ENCODE measurements around the gene AOPEP. TPM values are rescaled to one million over a fixed set of nuclear protein-coding genes. Genes with fewer than 3 reads are reported as not detected.

Gene AOPEP
- total RNA-seq, 1 experiment from 2014 or later: 39.6 TPM

- H3K27ac ChIP-seq: no peak overlapping the region
- H3K4me1 ChIP-seq (replicated peaks): peaks cover 21% of the 10 kb centered on the region
These were observed 306.3 kb downstream of the AOPEP start for GRCh38 chr9:95032580-95033341.

GRCh38 chr9:95035846-95036245 lies 309.3 kb downstream of the AOPEP start:
- H3K4me3 ChIP-seq: no peak overlapping the region
- peaks cover 29% of the 10 kb centered on the region for H3K4me1 ChIP-seq (replicated peaks)
- peak overlapping the region; percentile 31; the same call in 1 of the 2 replicates for H3K27ac ChIP-seq
- peak; percentile 54 to 56 for DNase-seq (ENCODE audit: low read depth in 1 of 2, low spot score in 2 of 2)
- H3K27me3 ChIP-seq (replicated peaks): no peaks in the 10 kb centered on the region
- no peaks in the 10 kb centered on the region for H3K9me3 ChIP-seq (replicated peaks)
- H3K36me3 ChIP-seq: peaks cover 46% of the 10 kb centered on the region

More at GRCh38 chr9:95032580-95033341, 306.3 kb downstream of the AOPEP start:
- DNase-seq (ENCODE audit: low read depth in 1 of 2, low spot score in 2 of 2): no peak
- no peak overlapping the region for H3K4me3 ChIP-seq
- no peaks in the 10 kb centered on the region for H3K9me3 ChIP-seq (replicated peaks)
- peaks cover 40% of the 10 kb centered on the region for H3K36me3 ChIP-seq
- H3K27me3 ChIP-seq (replicated peaks): no peaks in the 10 kb centered on the region

- Histone ChIP-seq H3K4me1 (replicated peaks) (peaks cover 29% of the 10 kb centered on the region), H3K27me3 (replicated peaks) (no peaks in the 10 kb centered on the region), H3K4me3 (no peak overlapping the region), H3K9me3 (replicated peaks) (no peaks in the 10 kb centered on the region), H3K36me3 (peaks cover 44% of the 10 kb centered on the region), H3K27ac (no peak overlapping the region; the same call in 1 of the 2 replicates)
- peak in 1 of 2 experiments; percentile 62 for DNase-seq (ENCODE audit: low read depth in 1 of 2, low spot score in 2 of 2)
These were observed 310.2 kb downstream of the AOPEP start for GRCh38 chr9:95036676-95037075.

GRCh38 chr9:95037789-95038521 lies 311.5 kb downstream of the AOPEP start:
- Histone ChIP-seq H3K27me3 (replicated peaks) (no peaks in the 10 kb centered on the region), H3K4me3 (no peak overlapping the region), H3K4me1 (replicated peaks) (peaks cover 29% of the 10 kb centered on the region), H3K36me3 (peaks cover 42% of the 10 kb centered on the region), H3K27ac (no peak overlapping the region), H3K9me3 (replicated peaks) (no peaks in the 10 kb centered on the region)
- no peak for DNase-seq (ENCODE audit: low read depth in 1 of 2, low spot score in 2 of 2)

- Histone ChIP-seq H3K9me3 (replicated peaks) (no peaks in the 10 kb centered on the region), H3K4me1 (replicated peaks) (peaks cover 29% of the 10 kb centered on the region), H3K36me3 (peaks cover 43% of the 10 kb centered on the region), H3K4me3 (no peak overlapping the region), H3K27ac (no peak overlapping the region), H3K27me3 (replicated peaks) (no peaks in the 10 kb centered on the region)
- no peak for DNase-seq (ENCODE audit: low read depth in 1 of 2, low spot score in 2 of 2)
These were observed 312.2 kb downstream of the AOPEP start for GRCh38 chr9:95038666-95039065.

- Histone ChIP-seq H3K36me3 (peaks cover 43% of the 10 kb centered on the region), H3K9me3 (replicated peaks) (no peaks in the 10 kb centered on the region), H3K4me3 (no peak overlapping the region), H3K27ac (no peak overlapping the region), H3K27me3 (replicated peaks) (no peaks in the 10 kb centered on the region), H3K4me1 (replicated peaks) (peaks cover 29% of the 10 kb centered on the region)
- DNase-seq (ENCODE audit: low read depth in 1 of 2, low spot score in 2 of 2): no peak
These were observed 313.6 kb downstream of the AOPEP start for GRCh38 chr9:95040106-95040505.

GRCh38 chr9:95043826-95044225 lies 317.3 kb downstream of the AOPEP start:
- no peaks in the 10 kb centered on the region for H3K9me3 ChIP-seq (replicated peaks)
- peaks cover 8% of the 10 kb centered on the region for H3K4me1 ChIP-seq (replicated peaks)
- DNase-seq (ENCODE audit: low read depth in 1 of 2, low spot score in 2 of 2): no peak
- peaks cover 26% of the 10 kb centered on the region for H3K36me3 ChIP-seq
- H3K27ac ChIP-seq: no peak overlapping the region
- no peak overlapping the region for H3K4me3 ChIP-seq
- no peaks in the 10 kb centered on the region for H3K27me3 ChIP-seq (replicated peaks)

- H3K27ac ChIP-seq: no peak overlapping the region
- H3K4me3 ChIP-seq: no peak overlapping the region
- peaks cover 11% of the 10 kb centered on the region for H3K4me1 ChIP-seq (replicated peaks)
- no peaks in the 10 kb centered on the region for H3K9me3 ChIP-seq (replicated peaks)
- DNase-seq (ENCODE audit: low read depth in 1 of 2, low spot score in 2 of 2): no peak
- H3K36me3 ChIP-seq: peaks cover 24% of the 10 kb centered on the region
- no peaks in the 10 kb centered on the region for H3K27me3 ChIP-seq (replicated peaks)
These were observed 318.4 kb downstream of the AOPEP start for GRCh38 chr9:95044731-95045508.

- Histone ChIP-seq H3K36me3 (peaks cover 18% of the 10 kb centered on the region), H3K9me3 (replicated peaks) (no peaks in the 10 kb centered on the region), H3K4me3 (no peak overlapping the region), H3K27ac (no peak overlapping the region), H3K27me3 (replicated peaks) (no peaks in the 10 kb centered on the region), H3K4me1 (replicated peaks) (peaks cover 20% of the 10 kb centered on the region)
- no peak for DNase-seq (ENCODE audit: low read depth in 1 of 2, low spot score in 2 of 2)
These were observed 319.3 kb downstream of the AOPEP start for GRCh38 chr9:95045751-95046150.

- Histone ChIP-seq H3K27ac (0 out of 2 replicates have a peak overlapping the region, but pooled peaks have one; percentile 14), H3K4me3 (peak overlapping the region; percentile 45; the same call in 1 of the 2 replicates), H3K27me3 (replicated peaks) (no peaks in the 10 kb centered on the region), H3K36me3 (peaks cover 12% of the 10 kb centered on the region), H3K4me1 (replicated peaks) (peaks cover 24% of the 10 kb centered on the region), H3K9me3 (replicated peaks) (no peaks in the 10 kb centered on the region)
- DNase-seq (ENCODE audit: low read depth in 1 of 2, low spot score in 2 of 2): peak in 1 of 2 experiments; percentile 66
These were observed 321.1 kb downstream of the AOPEP start for GRCh38 chr9:95047452-95048224.

- H3K27me3 ChIP-seq (replicated peaks): no peaks in the 10 kb centered on the region
- peak overlapping the region; percentile 45 for H3K4me3 ChIP-seq
- peaks cover 11% of the 10 kb centered on the region for H3K36me3 ChIP-seq
- peaks cover 24% of the 10 kb centered on the region for H3K4me1 ChIP-seq (replicated peaks)
- H3K9me3 ChIP-seq (replicated peaks): no peaks in the 10 kb centered on the region
- H3K27ac ChIP-seq: peak overlapping the region; percentile 5; the same call in 1 of the 2 replicates
- DNase-seq (ENCODE audit: low read depth in 1 of 2, low spot score in 2 of 2): peak in 1 of 2 experiments; percentile 62
These were observed 322.0 kb downstream of the AOPEP start for GRCh38 chr9:95048225-95049087.

GRCh38 chr9:95049761-95050160 lies 323.3 kb downstream of the AOPEP start:
- Histone ChIP-seq H3K9me3 (replicated peaks) (no peaks in the 10 kb centered on the region), H3K4me1 (replicated peaks) (peaks cover 31% of the 10 kb centered on the region), H3K36me3 (peaks cover 7% of the 10 kb centered on the region; the same call in 1 of the 2 replicates), H3K27me3 (replicated peaks) (no peaks in the 10 kb centered on the region), H3K4me3 (peak overlapping the region; percentile 45; the same call in 1 of the 2 replicates), H3K27ac (no peak overlapping the region)
- DNase-seq (ENCODE audit: low read depth in 1 of 2, low spot score in 2 of 2): peak in 1 of 2 experiments; percentile 35

Data from SJSA1 (cell line).